ENCODE measurements around the gene ERG.

DNA sequence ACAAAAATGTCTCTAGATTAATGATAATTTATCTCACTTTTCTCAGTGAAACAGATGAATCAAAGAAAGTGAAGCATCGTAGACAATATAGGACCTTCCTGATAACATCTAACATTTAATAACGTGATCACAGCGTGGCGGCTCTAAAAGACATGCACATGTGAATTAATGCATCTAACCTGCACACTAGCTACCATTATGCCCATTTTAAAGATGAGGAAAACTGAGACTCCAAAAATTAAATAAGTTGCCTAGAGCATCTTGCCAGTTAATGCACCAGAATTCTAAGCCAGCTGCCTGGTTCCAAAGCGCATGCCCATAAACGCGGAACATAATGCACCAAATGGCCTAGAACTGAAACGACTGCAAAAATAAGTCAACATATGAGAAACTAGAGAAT lies 23.5 kb downstream of the ERG start:
- TF ChIP-seq, protein P1, sequence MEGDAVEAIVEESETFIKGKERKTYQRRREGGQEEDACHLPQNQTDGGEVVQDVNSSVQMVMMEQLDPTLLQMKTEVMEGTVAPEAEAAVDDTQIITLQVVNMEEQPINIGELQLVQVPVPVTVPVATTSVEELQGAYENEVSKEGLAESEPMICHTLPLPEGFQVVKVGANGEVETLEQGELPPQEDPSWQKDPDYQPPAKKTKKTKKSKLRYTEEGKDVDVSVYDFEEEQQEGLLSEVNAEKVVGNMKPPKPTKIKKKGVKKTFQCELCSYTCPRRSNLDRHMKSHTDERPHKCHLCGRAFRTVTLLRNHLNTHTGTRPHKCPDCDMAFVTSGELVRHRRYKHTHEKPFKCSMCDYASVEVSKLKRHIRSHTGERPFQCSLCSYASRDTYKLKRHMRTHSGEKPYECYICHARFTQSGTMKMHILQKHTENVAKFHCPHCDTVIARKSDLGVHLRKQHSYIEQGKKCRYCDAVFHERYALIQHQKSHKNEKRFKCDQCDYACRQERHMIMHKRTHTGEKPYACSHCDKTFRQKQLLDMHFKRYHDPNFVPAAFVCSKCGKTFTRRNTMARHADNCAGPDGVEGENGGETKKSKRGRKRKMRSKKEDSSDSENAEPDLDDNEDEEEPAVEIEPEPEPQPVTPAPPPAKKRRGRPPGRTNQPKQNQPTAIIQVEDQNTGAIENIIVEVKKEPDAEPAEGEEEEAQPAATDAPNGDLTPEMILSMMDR (IDR thresholded peaks at IDR 0.05): no peak
- no peak for TF ChIP-seq EZH2 (IDR thresholded peaks at IDR 0.05)

Measured in neural progenitor cell (in vitro differentiated cells).